Endothelial cell of umbilical vein (primary cell): Measurements from ENCODE around the gene AIRE. TPM values are rescaled to one million over a fixed set of nuclear protein-coding genes. Genes with fewer than 3 reads are reported as not detected.

Experiments
- BruUV-seq: library from RNA; stranded (reverse); fragments of 400-500 nt; replicated peaks from 2 replicates; lab custom pipeline; 2021; lab: Mats Ljungman, UMichigan
- CTCF ChIA-PET: fragments of 300-600, 350-600 bp; sonication (Branson Sonifier 250); formaldehyde crosslinking; loops from one replicate; lab custom pipeline; 2021; ENCODE audit warnings: antibody characterized with exemption, inconsistent platforms; lab: Charles Lee
- POLR2A ChIA-PET: fragments of 300-600, 350-600 bp; sonication (Branson Sonifier 250); formaldehyde crosslinking; loops from one replicate; lab custom pipeline; 2021; ENCODE audit warnings: antibody characterized with exemption, inconsistent platforms; lab: Charles Lee
- DNase-seq: peaks from one replicate; pipeline ENCODE4 v3.0.0-alpha.2; 2011; ENCODE audit warnings: low read depth, low spot score
- FAIRE-seq: peaks from 2 replicates; lab custom pipeline; 2011; peaks lifted over from hg19 to GRCh38; lab: Jason Lieb, UNC
- H2AFZ ChIP-seq: 2 replicates; pipeline ENCODE4 v1.6.0; 2012; ENCODE audit warnings: low read depth, low read length, control low read depth, inconsistent platforms
- H3K27ac ChIP-seq: 2 replicates; pipeline ENCODE4 v1.5.1; 2011; ENCODE audit warnings: low read depth, mild to moderate bottlenecking, control low read depth, low read length, moderate library complexity; ENCODE audit not compliant: insufficient read depth
- H3K27me3 ChIP-seq, 2 experiments: 2 replicates each; pipeline versions ENCODE4 v1.6.0 to v1.6.1; 2011; ENCODE audit warnings: low read length in 2 of 2, mixed read lengths in 1 of 2; ENCODE audit not compliant: control insufficient read depth in 2 of 2, insufficient read depth in 2 of 2
- H3K36me3 ChIP-seq, 2 experiments: 2 replicates in 1 of 2; 3 replicates in 1 of 2; pipeline ENCODE4 v1.5.1; 2011; ENCODE audit warnings: low read length in 2 of 2, mild to moderate bottlenecking in 1 of 2, moderate library complexity in 1 of 2; ENCODE audit not compliant: control insufficient read depth in 2 of 2, insufficient read depth in 2 of 2; ENCODE audit errors: extremely low read depth in 1 of 2
- H3K4me1 ChIP-seq: 3 replicates; pipeline ENCODE4 v1.5.1; 2011; ENCODE audit warnings: mild to moderate bottlenecking, low read length; ENCODE audit not compliant: control insufficient read depth, insufficient read depth; ENCODE audit errors: extremely low read depth
- H3K4me2 ChIP-seq: 2 replicates; pipeline ENCODE4 v1.6.1; 2011; ENCODE audit warnings: low read length, control low read depth, mixed read lengths; ENCODE audit not compliant: insufficient read depth
- H3K4me3 ChIP-seq, 3 experiments: fragments of 200-600 bp in 1 of 3; sonication (generic), shearing (Covaris generic) in 1 of 3; replicated peaks in 1 of 3; 2 replicates each; pipeline ENCODE4 v1.5.1; 2011 to 2016; ENCODE audit warnings: control low read depth in 3 of 3, low read length in 3 of 3, mild to moderate bottlenecking in 2 of 3, inconsistent platforms in 1 of 3, low read depth in 1 of 3, moderate library complexity in 1 of 3; ENCODE audit not compliant: insufficient read depth in 1 of 3
- H3K79me2 ChIP-seq: 2 replicates; pipeline ENCODE4 v1.6.0; 2012; ENCODE audit warnings: low read length, inconsistent platforms; ENCODE audit not compliant: control insufficient read depth, insufficient read depth
- H3K9ac ChIP-seq: replicated peaks from 2 replicates; pipeline ENCODE3; 2011; ENCODE audit warnings: low read length, control low read depth; ENCODE audit not compliant: insufficient read depth; ENCODE audit errors: extremely low read depth
- H3K9me1 ChIP-seq: replicated peaks from 3 replicates; pipeline ENCODE4 v1.6.0; 2011; ENCODE audit warnings: mild to moderate bottlenecking, low read length; ENCODE audit not compliant: control insufficient read depth, insufficient read depth; ENCODE audit errors: extremely low read depth
- H3K9me3 ChIP-seq: replicated peaks from 2 replicates; pipeline ENCODE4 v1.5.1; 2012; ENCODE audit warnings: low read length, inconsistent platforms; ENCODE audit not compliant: control insufficient read depth, insufficient read depth
- H4K20me1 ChIP-seq: replicated peaks from 2 replicates; pipeline ENCODE3; 2011; ENCODE audit warnings: mild to moderate bottlenecking, low read length; ENCODE audit not compliant: control insufficient read depth, insufficient read depth; ENCODE audit errors: extremely low read depth
- CTCF ChIP-seq, 2 donors: IDR thresholded peaks; 1 replicate in 1 of 2; 2 replicates in 1 of 2; pipeline ENCODE4 v1.5.1; 2011; ENCODE audit warnings: low read length in 2 of 2, mild to moderate bottlenecking in 2 of 2, moderate library complexity in 2 of 2, control low read depth in 1 of 2, inconsistent platforms in 1 of 2, low read depth in 1 of 2; ENCODE audit not compliant: insufficient read depth in 1 of 2; ENCODE audit errors: extremely low read depth in 1 of 2
- EZH2 ChIP-seq: IDR thresholded peaks from 2 replicates; pipeline ENCODE4 v1.6.1; 2012; ENCODE audit warnings: borderline replicate concordance, low read depth, mild to moderate bottlenecking, moderate library complexity, low read length, inconsistent platforms; ENCODE audit not compliant: severe bottlenecking
- FOS ChIP-seq: IDR thresholded peaks from 2 replicates; pipeline ENCODE4 v1.6.1; 2011; ENCODE audit warnings: mild to moderate bottlenecking, low read length, moderate library complexity, borderline replicate concordance; ENCODE audit not compliant: insufficient read depth
- GATA2 ChIP-seq: IDR thresholded peaks from 2 replicates; pipeline ENCODE4 v1.7.0; 2011; ENCODE audit warnings: low read depth, mild to moderate bottlenecking, moderate library complexity, mixed read lengths, low read length; ENCODE audit not compliant: insufficient read length, insufficient read depth
- JUN ChIP-seq: IDR thresholded peaks from 2 replicates; pipeline ENCODE4 v1.6.1; 2011; ENCODE audit warnings: borderline replicate concordance, low read depth; ENCODE audit not compliant: insufficient read length, insufficient read depth
- MAX ChIP-seq: IDR thresholded peaks from 2 replicates; pipeline ENCODE4 v1.6.1; 2011; ENCODE audit not compliant: insufficient read depth, insufficient read length
- MYC ChIP-seq: IDR thresholded peaks from one replicate; pipeline ENCODE4 v1.6.1; 2011; ENCODE audit warnings: mild to moderate bottlenecking, low read depth, low read length
- POLR2A ChIP-seq: IDR thresholded peaks from 2 replicates; pipeline ENCODE4 v1.6.1; 2012; ENCODE audit warnings: low read depth, mild to moderate bottlenecking, control low read depth, low read length
- POLR2AphosphoS5 ChIP-seq: IDR thresholded peaks from 2 replicates; pipeline ENCODE4 v1.6.1; 2012; ENCODE audit warnings: low read depth, mild to moderate bottlenecking, control low read depth, low read length, moderate library complexity; ENCODE audit not compliant: insufficient read depth
- dilution Hi-C: fragments of 300-500 bp; cut with MboI; formaldehyde crosslinking; loops from one replicate; pipeline ENCODE4 v1.15.0; 2019; ENCODE audit warnings: low sequenced_read_pairs; ENCODE audit not compliant: extremely low pct_ligation_motif_present
- intact Hi-C: fragments of 100-400 bp; cut with micrococcal nuclease; formaldehyde crosslinking; loops from one replicate; pipeline ENCODE4 v1.10.0; 2022
- polyA plus RNA-seq, 4 experiments: library from polyadenylated mRNA; depleted of rRNA in 3 of 4; stranded (reverse) in 3 of 4; unstranded in 1 of 4; fragments of >200 nt; gene quantifications; 2 replicates each; pipeline versions ENCODE4 v1.2.1 to v1.2.3, GENCODE V29; 2011 to 2012; ENCODE audit warnings: missing spikeins in 1 of 4
- total RNA-seq: library from RNA; stranded (reverse); gene quantifications from 2 replicates; pipeline ENCODE4 v1.2.3, GENCODE V29; 2021

Gene AIRE
- total and polyA plus RNA-seq, 2 donors (not counting 3 experiments of a cell fraction or from before 2014, with no cell fraction given): 0.04 to 0.11 TPM

DNA sequence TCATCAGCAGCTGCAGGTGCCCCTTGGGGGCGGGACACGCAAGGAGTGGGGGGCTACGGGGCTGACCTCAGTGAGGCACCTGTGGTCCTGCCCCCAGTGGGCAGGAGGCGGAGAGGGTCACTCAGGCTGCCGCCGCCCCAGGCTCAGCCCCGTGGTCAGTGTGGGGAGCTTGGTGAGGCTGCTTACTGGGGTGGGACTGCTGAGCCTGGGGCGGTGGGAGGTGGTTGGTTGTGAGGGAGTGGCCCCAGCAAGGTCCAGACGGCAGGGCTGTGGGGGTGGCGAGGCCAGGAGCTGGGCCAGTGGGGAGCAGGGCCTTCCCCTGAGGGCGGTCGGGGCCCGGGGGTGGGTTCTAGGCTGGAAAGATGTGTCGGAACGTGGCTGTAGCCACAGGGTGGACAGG lies 28.5 kb downstream of the AIRE start:
- intact Hi-C loops: no loop called here
- no peak for FAIRE-seq
- Histone ChIP-seq H3K4me2 (no peak overlapping the region), H3K36me3 (peaks cover 13 to 64% of the 10 kb centered on the region in 2 experiments), H3K27ac (no peak overlapping the region), H3K27me3 (no peaks in the 10 kb centered on the region), H4K20me1 (no peaks in the 10 kb centered on the region), H3K9me3 (no peaks in the 10 kb centered on the region), H3K79me2 (no peaks in the 10 kb centered on the region), H3K4me3 (no peak overlapping the region), H3K4me1 (no peaks in the 10 kb centered on the region), H2AFZ (no peak overlapping the region), H3K9me1 (no peaks in the 10 kb centered on the region), H3K9ac (no peak overlapping the region)
- dilution Hi-C loops: no loop called here
- TF ChIP-seq FOS (no peak), EZH2 (no peak), JUN (no peak), CTCF (IDR thresholded peaks at IDR 0.05; ENCODE audit: extremely low read depth in 1 of 2, insufficient read depth in 1 of 2, low read depth in 1 of 2, low read length in 2 of 2) (no peak), MYC (no peak), POLR2AphosphoS5 (no peak), MAX (no peak), GATA2 (no peak), POLR2A (no peak)
- ChIA-PET POLR2A (no interaction called here), CTCF (no interaction called here)
- no peak for DNase-seq
- BruUV-seq: no TSS peak
